ENCODE data around the gene NUDT14. TPM values are rescaled to one million over a fixed set of nuclear protein-coding genes. Genes with fewer than 3 reads are reported as not detected.

The NUDT14 gene
- total and polyA plus RNA-seq, 2 of the 8 experiments (the other 6 are each of a cell fraction or from before 2014, with no cell fraction given), result 25.5 to 33.3 TPM

DNA sequence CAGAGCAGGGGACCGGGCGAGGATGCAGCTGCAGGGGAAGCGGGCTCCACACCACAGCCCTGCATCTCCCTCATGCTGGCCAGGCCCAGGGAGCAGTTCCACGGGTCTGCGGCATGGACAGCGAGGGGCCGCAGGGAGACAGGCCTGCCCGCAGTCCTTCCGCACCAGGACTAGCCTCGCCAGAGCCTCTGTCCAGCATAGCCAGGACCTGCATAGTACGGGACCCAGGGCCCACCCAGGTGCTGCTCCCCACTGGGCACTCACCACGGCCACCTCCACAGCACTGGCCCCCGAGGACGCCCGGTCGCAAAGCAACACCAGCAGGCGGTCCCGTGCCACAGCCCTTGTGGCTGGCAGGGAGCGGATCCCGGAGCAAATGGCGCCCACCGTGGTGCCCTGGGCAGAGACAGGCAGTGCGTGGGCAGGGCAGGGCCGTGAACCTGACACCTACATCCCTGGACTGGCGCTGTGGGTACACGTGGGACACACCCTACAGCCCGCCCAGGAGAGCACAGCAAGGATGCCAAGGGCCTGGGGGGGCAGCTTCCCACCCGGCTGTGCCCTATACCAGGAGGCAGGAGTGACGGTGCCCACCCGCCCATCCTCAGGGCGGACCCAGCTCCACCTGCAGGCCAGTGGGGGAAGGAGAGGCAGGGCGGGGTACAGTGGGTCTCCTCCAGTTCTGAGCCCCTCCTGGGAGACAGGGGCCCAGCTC is 36.3 kb downstream of the NUDT14 start (continued):
- TF ChIP-seq, protein P1, sequence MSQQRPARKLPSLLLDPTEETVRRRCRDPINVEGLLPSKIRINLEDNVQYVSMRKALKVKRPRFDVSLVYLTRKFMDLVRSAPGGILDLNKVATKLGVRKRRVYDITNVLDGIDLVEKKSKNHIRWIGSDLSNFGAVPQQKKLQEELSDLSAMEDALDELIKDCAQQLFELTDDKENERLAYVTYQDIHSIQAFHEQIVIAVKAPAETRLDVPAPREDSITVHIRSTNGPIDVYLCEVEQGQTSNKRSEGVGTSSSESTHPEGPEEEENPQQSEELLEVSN (IDR thresholded peaks at IDR 0.05), result no peak
